GM21390 (cell line): ENCODE results near the gene GYPB.
"Not testable (repeated sequence)": the region's sequence is repeated elsewhere in the genome, so short reads cannot be mapped to it uniquely, and the experiment has no call there.

ENCODE experiments used
- ATAC-seq: cut with Tn5 transposase; IDR thresholded peaks from one replicate; pipeline ENCODE4 v1.9.1; 2021; ENCODE audit not compliant: unreplicated experiment

Gene GYPB

DNA sequence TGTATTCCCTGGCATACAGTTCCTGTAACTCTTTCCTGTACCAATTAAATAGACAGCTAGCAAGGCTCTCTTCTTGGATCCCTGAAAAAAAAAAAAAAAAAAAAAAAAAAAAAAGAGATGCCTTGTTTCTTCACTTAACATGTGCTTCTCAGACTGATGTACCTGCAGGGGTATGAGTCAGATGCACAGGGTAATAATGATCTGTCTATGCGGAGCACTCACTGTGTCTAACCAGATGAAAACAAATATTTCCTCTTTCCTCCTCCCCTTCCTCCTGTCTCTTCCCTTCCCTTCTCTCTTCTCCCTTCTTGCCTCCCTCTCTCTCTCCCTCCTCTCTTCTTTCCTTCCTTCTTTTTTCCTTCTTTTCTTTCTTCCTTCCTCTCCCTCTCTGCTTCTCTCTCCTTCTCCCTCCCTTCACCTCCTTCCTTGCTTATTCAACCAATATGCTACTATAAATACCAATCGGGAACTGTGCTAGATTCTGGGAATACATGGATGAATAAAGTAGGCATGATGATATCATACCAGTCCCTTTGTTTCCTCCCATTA is 3.0 kb downstream of the GYPB start:
- ATAC-seq = not testable (repeated sequence)

DNA sequence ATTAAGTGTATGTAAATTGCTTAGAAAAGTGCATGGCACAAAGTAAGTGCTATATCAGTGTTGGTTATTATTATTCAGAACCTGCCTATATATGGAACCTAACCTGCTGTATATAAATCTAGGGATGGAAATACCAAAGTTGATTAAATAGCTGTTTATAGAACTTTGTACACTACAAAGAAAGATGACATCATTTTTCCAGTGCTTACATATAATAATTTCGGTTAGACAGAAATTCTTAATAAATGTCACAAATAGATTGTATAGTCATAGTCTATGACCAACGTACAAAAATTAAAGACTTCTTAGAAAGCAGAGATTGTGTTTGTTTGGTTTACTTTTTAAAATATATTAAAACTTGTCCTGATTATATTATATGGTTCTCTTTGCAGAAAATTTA is 4.4 kb downstream of the GYPB start:
- ATAC-seq = no peak

GRCh38 chr4:144008602-144009001 is 10.6 kb downstream of the GYPB start:
- not testable (repeated sequence) for ATAC-seq

DNA sequence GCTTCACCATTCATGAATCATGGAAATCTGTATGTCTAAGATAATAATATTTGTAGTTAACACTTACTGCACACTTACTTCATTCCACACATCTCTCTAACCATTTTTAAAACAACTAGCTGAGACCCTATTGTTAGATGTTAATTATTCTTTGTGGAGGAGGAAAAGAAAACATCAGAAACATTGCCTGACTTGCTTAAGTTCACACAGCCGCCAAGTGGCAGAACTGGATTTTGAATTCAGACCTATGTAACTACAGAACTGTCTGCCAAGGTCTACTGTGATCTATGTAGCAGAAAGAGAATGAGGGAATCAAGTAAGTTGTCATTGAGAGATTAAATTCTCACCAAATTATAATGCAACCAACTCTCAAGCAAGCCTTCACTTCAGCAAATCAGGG is 11.2 kb downstream of the GYPB start:
- not testable (repeated sequence) for ATAC-seq

- ATAC-seq = not testable (repeated sequence)
Measured at GRCh38 chr4:144006200-144006803, 12.9 kb downstream of the GYPB start.

DNA sequence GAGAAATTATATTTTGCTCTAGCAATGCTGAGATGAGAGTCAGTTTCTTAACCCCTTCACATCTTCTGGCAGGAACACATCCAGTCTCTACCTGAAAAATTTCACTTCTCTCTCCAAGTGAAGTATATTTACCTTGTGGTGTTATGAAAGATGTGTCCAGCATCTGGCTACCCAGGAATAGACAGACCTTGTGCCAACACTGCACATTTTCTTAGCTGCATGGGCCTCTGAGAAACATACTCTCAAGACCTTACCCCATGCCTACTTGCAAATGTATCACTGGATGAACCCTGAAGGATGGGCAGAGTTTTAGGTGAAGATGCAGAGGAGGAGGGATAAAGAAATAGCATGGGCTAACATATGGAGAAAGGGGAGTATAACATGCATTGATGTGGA is 13.6 kb downstream of the GYPB start:
- ATAC-seq = not testable (repeated sequence)

GRCh38 chr4:144004868-144005557 is 14.2 kb downstream of the GYPB start:
- not testable (repeated sequence) for ATAC-seq

- not testable (repeated sequence) for ATAC-seq
Measured at GRCh38 chr4:144003890-144004265, 15.3 kb downstream of the GYPB start.

GRCh38 chr4:144003205-144003889 is 15.8 kb downstream of the GYPB start:
- not testable (repeated sequence) for ATAC-seq

DNA sequence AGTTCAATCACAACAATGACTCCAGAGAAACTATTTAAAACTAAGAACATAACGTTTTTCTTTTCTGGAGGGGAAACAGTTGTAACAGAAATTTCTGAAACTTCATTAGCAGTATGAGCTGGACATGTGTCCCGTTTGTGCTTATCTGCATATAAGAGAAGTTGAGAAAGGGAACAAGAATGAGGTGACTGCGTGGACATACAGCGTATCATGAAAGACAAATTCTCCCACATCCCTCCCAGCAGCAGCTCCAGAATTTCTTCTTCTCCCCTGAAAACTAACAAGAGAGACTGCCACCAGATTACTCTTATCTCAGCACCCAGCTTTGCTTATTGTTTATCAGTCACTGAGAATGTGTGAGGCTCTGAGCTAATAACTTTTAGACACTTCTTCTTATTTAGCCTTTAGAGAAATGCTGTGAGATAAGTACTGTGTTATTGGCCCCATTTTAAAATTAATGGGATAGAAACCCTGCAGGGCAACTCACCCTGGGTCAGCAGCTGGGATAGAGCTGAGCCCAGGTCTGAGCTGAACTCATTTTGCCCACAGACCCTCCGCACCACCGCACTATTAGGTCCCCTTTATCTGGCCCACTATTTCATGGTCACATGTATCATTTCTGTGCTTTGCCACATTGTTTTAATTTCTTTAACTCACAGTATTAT is 18.7 kb downstream of the GYPB start:
- ATAC-seq = not testable (repeated sequence)

GRCh38 chr4:143996193-143996592 is 23.0 kb downstream of the GYPB start:
- ATAC-seq = not testable (repeated sequence)

GRCh38 chr4:143991761-143992160 is 27.4 kb downstream of the GYPB start:
- ATAC-seq = not testable (repeated sequence)

GRCh38 chr4:143990717-143991116 is 28.5 kb downstream of the GYPB start:
- not testable (repeated sequence) for ATAC-seq

- no peak for ATAC-seq
Measured at GRCh38 chr4:143986180-143986579, 33.0 kb downstream of the GYPB start.

GRCh38 chr4:143980776-143981175 is 38.4 kb downstream of the GYPB start:
- not testable (repeated sequence) for ATAC-seq

DNA sequence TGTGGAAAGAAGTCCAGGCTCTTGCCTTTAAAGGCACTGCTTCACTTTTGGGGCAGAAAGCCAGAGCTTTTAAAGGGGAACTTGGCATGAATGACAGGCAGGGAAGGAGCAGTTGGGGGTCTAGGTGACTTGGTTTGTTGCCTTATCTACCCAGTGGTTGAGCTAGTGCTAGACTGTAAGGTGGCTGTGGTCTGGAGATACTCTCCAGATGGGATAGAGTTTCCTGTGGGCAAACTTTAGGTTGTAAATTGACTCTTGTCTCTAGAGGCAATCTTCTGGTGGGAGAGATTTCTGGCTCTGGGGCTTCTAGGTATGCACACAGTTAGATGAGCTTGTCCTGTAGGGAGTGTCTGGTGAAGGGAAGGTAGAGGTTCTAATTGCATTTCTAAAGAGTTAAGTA is 43.7 kb downstream of the GYPB start:
- not testable (repeated sequence) for ATAC-seq

GRCh38 chr4:143974021-143974420 is 45.2 kb downstream of the GYPB start:
- ATAC-seq = not testable (repeated sequence)

- ATAC-seq = no peak
Measured at GRCh38 chr4:143961075-143961474, 58.1 kb downstream of the GYPB start.

DNA sequence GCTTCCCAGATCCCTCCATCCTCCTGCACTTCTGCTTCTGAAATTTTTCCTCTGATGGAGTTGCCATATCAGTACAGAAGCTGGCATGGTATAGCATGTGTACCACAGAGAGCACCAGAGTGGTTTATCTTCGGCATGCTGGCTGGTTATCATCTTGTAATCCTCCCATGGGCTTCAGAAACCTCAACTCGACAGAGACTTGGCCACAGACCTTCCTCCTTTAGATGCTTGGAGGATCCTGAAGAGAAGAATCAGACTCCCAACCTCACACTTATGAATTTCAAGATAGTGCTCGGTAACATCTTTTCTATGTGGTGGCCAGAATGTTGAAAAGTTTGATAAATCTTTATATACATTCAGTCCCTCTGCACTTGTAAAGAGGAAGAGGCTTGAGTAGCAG is 63.9 kb downstream of the GYPB start:
- not testable (repeated sequence) for ATAC-seq

GRCh38 chr4:143951458-143951972 is 67.7 kb downstream of the GYPB start:
- not testable (repeated sequence) for ATAC-seq

- not testable (repeated sequence) for ATAC-seq
Measured at GRCh38 chr4:143950967-143951366, 68.2 kb downstream of the GYPB start.
